DMS153 treated with DMSO at 0.1 percent for 48 hours (cell line): ENCODE measurements around the gene CREG1.
"Not testable (repeated sequence)": the region's sequence is repeated elsewhere in the genome, so short reads cannot be mapped to it uniquely, and the experiment has no call there.

Source experiments
- DNase-seq: peaks from one replicate; lab custom pipeline; 2025; ENCODE audit not compliant: unreplicated experiment; lab: John Stamatoyannopoulos, UW

CREG1 gene

GRCh38 chr1:167553136-167554027 is at the start of gene CREG1:
CREG1 (minus strand) TSS chr1:167553762.
- peak; percentile 89 for DNase-seq

- no peak for DNase-seq
Observed at GRCh38 chr1:167602840-167603239, 49.3 kb upstream of the CREG1 start.

- DNase-seq, result no peak
Observed at GRCh38 chr1:167601442-167602383, 48.2 kb upstream of the CREG1 start.

GRCh38 chr1:167599957-167600581 is 46.5 kb upstream of the CREG1 start:
- DNase-seq, result no peak

GRCh38 chr1:167594822-167595221 is 41.3 kb upstream of the CREG1 start:
- DNase-seq, result no peak

GRCh38 chr1:167593860-167594259 is 40.3 kb upstream of the CREG1 start:
- no peak for DNase-seq

GRCh38 chr1:167592475-167592874 is 38.9 kb upstream of the CREG1 start:
- no peak for DNase-seq

GRCh38 chr1:167588361-167588760 is 34.8 kb upstream of the CREG1 start:
- DNase-seq, result no peak

GRCh38 chr1:167587872-167588271 is 34.3 kb upstream of the CREG1 start:
- no peak for DNase-seq

GRCh38 chr1:167587342-167587741 is 33.8 kb upstream of the CREG1 start:
- DNase-seq, result no peak

GRCh38 chr1:167584581-167584980 is 31.0 kb upstream of the CREG1 start:
- DNase-seq, result no peak

GRCh38 chr1:167582722-167583121 is 29.2 kb upstream of the CREG1 start:
- no peak for DNase-seq

- DNase-seq, result no peak
Observed at GRCh38 chr1:167582064-167582463, 28.5 kb upstream of the CREG1 start.

GRCh38 chr1:167579986-167580385 is 26.4 kb upstream of the CREG1 start:
- DNase-seq, result no peak

GRCh38 chr1:167578939-167579521 is 25.5 kb upstream of the CREG1 start:
- no peak for DNase-seq

- DNase-seq, result no peak
Observed at GRCh38 chr1:167575649-167576048, 22.1 kb upstream of the CREG1 start.

- no peak for DNase-seq
Observed at GRCh38 chr1:167573035-167573434, 19.5 kb upstream of the CREG1 start.

GRCh38 chr1:167570712-167571111 is 17.1 kb upstream of the CREG1 start:
- DNase-seq, result not testable (repeated sequence)

- DNase-seq, result no peak
Observed at GRCh38 chr1:167567663-167568062, 14.1 kb upstream of the CREG1 start.

GRCh38 chr1:167566766-167567165 is 13.2 kb upstream of the CREG1 start:
- no peak for DNase-seq

- DNase-seq, result no peak
Observed at GRCh38 chr1:167565922-167566321, 12.4 kb upstream of the CREG1 start.
